HPDE6-E6E7 (cell line): ENCODE results near the gene ADTRP.

Experiments
- DNase-seq: peaks from one replicate; pipeline ENCODE4 v3.0.0; 2011; ENCODE audit warnings: missing footprints; ENCODE audit errors: extremely low spot score

The ADTRP gene

GRCh38 chr6:11756292-11756691 is 22.3 kb downstream of the ADTRP start:
- no peak for DNase-seq

GRCh38 chr6:11755725-11756124 is 22.9 kb downstream of the ADTRP start:
- DNase-seq = no peak

GRCh38 chr6:11754625-11755271 is 23.9 kb downstream of the ADTRP start:
- DNase-seq = peak; percentile 34

- DNase-seq = no peak
Measured at GRCh38 chr6:11753798-11754197, 24.8 kb downstream of the ADTRP start.

- no peak for DNase-seq
Measured at GRCh38 chr6:11752360-11752759, 26.2 kb downstream of the ADTRP start.

- no peak for DNase-seq
Measured at GRCh38 chr6:11750682-11751081, 27.9 kb downstream of the ADTRP start.

- no peak for DNase-seq
Measured at GRCh38 chr6:11748591-11749210, 29.9 kb downstream of the ADTRP start.

- no peak for DNase-seq
Measured at GRCh38 chr6:11747021-11747420, 31.6 kb downstream of the ADTRP start.

GRCh38 chr6:11744753-11745152 is 33.9 kb downstream of the ADTRP start:
- no peak for DNase-seq

GRCh38 chr6:11744101-11744500 is 34.5 kb downstream of the ADTRP start:
- no peak for DNase-seq

GRCh38 chr6:11740875-11741274 is 37.7 kb downstream of the ADTRP start:
- DNase-seq = no peak

GRCh38 chr6:11738661-11739375 is 39.8 kb downstream of the ADTRP start:
- no peak for DNase-seq

GRCh38 chr6:11738234-11738633 is 40.4 kb downstream of the ADTRP start:
- no peak for DNase-seq

GRCh38 chr6:11736601-11737000 is 42.0 kb downstream of the ADTRP start:
- no peak for DNase-seq

GRCh38 chr6:11734861-11735613 is 43.6 kb downstream of the ADTRP start:
- no peak for DNase-seq

- DNase-seq = no peak
Measured at GRCh38 chr6:11732036-11732631, 46.5 kb downstream of the ADTRP start.

- DNase-seq = no peak
Measured at GRCh38 chr6:11731423-11731822, 47.2 kb downstream of the ADTRP start.

GRCh38 chr6:11730641-11731040 is 48.0 kb downstream of the ADTRP start:
- DNase-seq = no peak

- no peak for DNase-seq
Measured at GRCh38 chr6:11729076-11729475, 49.5 kb downstream of the ADTRP start.

- DNase-seq = no peak
Measured at GRCh38 chr6:11727998-11728961, 50.3 kb downstream of the ADTRP start.
